OCI-LY3 (cell line): ENCODE data around the gene FAM24A.

ENCODE experiments used
- EZH2phosphoT487 ChIP-seq: fragments of 200-600 bp; shearing (Covaris generic); IDR thresholded peaks from 2 replicates; pipeline ENCODE4 v1.6.1; 2018; ENCODE audit warnings: antibody characterized with exemption, mixed run types, low read depth
- TF ChIP-seq, protein P1 (sequence below): fragments of 200-600, 300-600 bp; sonication (generic); IDR thresholded peaks from 2 replicates; pipeline ENCODE4 v1.5.1; 2014; ENCODE audit warnings: antibody characterized with exemption, low read length, low read depth

DNA sequence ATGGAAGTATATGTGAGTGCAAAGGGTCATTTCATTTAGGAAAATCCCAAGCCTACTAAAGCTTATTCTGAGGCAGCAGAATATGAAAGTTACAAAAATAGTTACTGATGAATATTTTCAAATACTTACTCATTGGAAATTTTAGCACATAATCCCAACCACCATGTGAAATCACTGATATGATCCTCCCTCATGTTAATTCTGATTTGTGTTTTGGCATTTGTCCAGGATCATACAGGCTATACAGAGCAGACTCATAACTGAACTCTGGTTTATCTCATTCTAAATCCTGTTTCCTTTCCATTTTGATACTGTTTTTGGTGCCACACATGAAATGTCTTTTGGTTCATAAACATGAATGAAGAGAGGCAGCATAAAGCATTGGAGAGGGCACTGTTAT lies 27.6 kb upstream of the FAM24A start:
- TF ChIP-seq, protein P1, sequence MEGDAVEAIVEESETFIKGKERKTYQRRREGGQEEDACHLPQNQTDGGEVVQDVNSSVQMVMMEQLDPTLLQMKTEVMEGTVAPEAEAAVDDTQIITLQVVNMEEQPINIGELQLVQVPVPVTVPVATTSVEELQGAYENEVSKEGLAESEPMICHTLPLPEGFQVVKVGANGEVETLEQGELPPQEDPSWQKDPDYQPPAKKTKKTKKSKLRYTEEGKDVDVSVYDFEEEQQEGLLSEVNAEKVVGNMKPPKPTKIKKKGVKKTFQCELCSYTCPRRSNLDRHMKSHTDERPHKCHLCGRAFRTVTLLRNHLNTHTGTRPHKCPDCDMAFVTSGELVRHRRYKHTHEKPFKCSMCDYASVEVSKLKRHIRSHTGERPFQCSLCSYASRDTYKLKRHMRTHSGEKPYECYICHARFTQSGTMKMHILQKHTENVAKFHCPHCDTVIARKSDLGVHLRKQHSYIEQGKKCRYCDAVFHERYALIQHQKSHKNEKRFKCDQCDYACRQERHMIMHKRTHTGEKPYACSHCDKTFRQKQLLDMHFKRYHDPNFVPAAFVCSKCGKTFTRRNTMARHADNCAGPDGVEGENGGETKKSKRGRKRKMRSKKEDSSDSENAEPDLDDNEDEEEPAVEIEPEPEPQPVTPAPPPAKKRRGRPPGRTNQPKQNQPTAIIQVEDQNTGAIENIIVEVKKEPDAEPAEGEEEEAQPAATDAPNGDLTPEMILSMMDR, result no peak
- no peak for TF ChIP-seq EZH2phosphoT487
